NB4 (cell line): ENCODE data around the gene PRSS48.

Experiments used
- DNase-seq: peaks from one replicate; pipeline ENCODE4 v3.0.0; 2010; ENCODE audit warnings: low read depth
- H3K4me3 ChIP-seq: one replicate; pipeline ENCODE4 v1.5.1; 2011; ENCODE audit warnings: mild to moderate bottlenecking, low read depth, low read length, moderate library complexity
- MYC ChIP-seq: IDR thresholded peaks from 2 replicates; pipeline ENCODE4 v1.6.1; 2011; ENCODE audit warnings: low read depth, low read length
- POLR2A ChIP-seq: IDR thresholded peaks from 2 replicates; pipeline ENCODE4 v1.6.1; 2011; ENCODE audit warnings: mild to moderate bottlenecking; ENCODE audit not compliant: insufficient read length; ENCODE audit errors: extremely low read depth
- TF ChIP-seq, protein P1 (sequence below): IDR thresholded peaks from 2 replicates; pipeline ENCODE4 v1.6.1; 2011; ENCODE audit warnings: low read depth, low read length
- TF ChIP-seq, protein P2 (sequence below): IDR thresholded peaks from one replicate; pipeline ENCODE4 v1.5.1; 2012; ENCODE audit warnings: low read depth, low read length

PRSS48 gene

GRCh38 chr4:151276787-151277562 lies at the start of gene PRSS48:
PRSS48 (plus strand) TSS chr4:151277161; CDS start chr4:151277173, 12 bp downstream.
- H3K4me3 ChIP-seq: no peak within 1 kb of the TSS
- TF ChIP-seq, protein P1, sequence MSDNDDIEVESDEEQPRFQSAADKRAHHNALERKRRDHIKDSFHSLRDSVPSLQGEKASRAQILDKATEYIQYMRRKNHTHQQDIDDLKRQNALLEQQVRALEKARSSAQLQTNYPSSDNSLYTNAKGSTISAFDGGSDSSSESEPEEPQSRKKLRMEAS: no peak
- TF ChIP-seq, protein P2, sequence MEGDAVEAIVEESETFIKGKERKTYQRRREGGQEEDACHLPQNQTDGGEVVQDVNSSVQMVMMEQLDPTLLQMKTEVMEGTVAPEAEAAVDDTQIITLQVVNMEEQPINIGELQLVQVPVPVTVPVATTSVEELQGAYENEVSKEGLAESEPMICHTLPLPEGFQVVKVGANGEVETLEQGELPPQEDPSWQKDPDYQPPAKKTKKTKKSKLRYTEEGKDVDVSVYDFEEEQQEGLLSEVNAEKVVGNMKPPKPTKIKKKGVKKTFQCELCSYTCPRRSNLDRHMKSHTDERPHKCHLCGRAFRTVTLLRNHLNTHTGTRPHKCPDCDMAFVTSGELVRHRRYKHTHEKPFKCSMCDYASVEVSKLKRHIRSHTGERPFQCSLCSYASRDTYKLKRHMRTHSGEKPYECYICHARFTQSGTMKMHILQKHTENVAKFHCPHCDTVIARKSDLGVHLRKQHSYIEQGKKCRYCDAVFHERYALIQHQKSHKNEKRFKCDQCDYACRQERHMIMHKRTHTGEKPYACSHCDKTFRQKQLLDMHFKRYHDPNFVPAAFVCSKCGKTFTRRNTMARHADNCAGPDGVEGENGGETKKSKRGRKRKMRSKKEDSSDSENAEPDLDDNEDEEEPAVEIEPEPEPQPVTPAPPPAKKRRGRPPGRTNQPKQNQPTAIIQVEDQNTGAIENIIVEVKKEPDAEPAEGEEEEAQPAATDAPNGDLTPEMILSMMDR: peak; percentile 85
- TF ChIP-seq MYC: no peak
- DNase-seq: peak; percentile 60

DNA sequence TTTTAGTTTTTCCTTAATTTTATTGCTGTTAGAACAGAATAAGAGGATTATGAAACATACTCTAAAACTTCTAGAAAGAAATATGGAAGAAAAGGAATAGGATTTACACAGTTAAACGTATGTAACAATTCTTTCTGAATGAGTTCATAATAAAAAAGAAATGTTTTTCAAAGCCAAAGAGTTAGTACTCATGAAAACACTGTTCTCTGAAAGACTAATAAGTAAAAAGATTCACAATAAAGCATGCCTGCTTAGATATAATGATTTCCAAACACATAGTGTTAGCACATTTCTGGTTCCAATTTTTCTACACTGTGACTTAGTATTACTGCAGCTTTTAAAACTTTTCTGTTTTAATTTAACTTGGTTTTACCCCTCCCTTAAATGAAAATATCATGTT lies 49.8 kb upstream of the PRSS48 start:
- H3K4me3 ChIP-seq: no peak overlapping the region
- TF ChIP-seq, protein P1: no peak
- TF ChIP-seq POLR2A: no peak
- no peak for TF ChIP-seq MYC
- TF ChIP-seq, protein P2: no peak
- no peak for DNase-seq

GRCh38 chr4:151227731-151228130 lies 49.2 kb upstream of the PRSS48 start:
- TF ChIP-seq POLR2A: no peak
- TF ChIP-seq, protein P2: no peak
- no peak for TF ChIP-seq MYC
- TF ChIP-seq, protein P1: no peak
- H3K4me3 ChIP-seq: no peak overlapping the region
- no peak for DNase-seq

- H3K4me3 ChIP-seq: no peak overlapping the region
- TF ChIP-seq, protein P1: no peak
- no peak for TF ChIP-seq MYC
- TF ChIP-seq, protein P2: no peak
- no peak for TF ChIP-seq POLR2A
- no peak for DNase-seq
These were observed 48.5 kb upstream of the PRSS48 start for GRCh38 chr4:151228189-151229119.

- H3K4me3 ChIP-seq: no peak overlapping the region
- DNase-seq: no peak
- TF ChIP-seq, protein P2: no peak
- TF ChIP-seq POLR2A (no peak), MYC (no peak)
- TF ChIP-seq, protein P1: no peak
These were observed 44.9 kb upstream of the PRSS48 start for GRCh38 chr4:151231915-151232595.
